ENCODE measurements around the gene VRK2.
"Not testable (repeated sequence)": the region's sequence is repeated elsewhere in the genome, so short reads cannot be mapped to it uniquely, and the experiment has no call there.

VRK2 gene

DNA sequence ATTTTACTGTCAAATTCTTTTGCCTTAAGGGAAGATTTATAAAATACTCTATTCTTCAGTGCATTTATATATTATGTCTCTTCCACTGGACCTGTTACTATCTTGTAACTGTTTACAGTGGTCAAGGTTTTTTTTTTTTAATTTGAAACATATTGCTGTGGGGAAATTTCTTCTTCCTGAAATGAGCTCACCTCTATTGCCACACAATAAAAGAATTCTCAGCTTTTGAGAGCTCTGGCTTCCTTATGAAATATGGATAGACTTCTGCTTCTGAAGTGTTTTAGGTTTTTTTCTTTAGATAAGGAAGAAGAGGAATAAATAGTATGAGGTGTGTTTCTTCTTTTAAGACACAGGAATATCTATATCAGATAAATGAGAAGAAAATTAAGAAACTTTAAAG is 7.7 kb downstream of the VRK2 start:
- peak; percentile 85 for DNase-seq (ENCODE audit: low read depth)

- no peak for DNase-seq (ENCODE audit: low read depth)
Measured at GRCh38 chr2:58055033-58055786, 8.6 kb downstream of the VRK2 start.

GRCh38 chr2:58056192-58056916 is 9.7 kb downstream of the VRK2 start:
- no peak for DNase-seq (ENCODE audit: low read depth)

GRCh38 chr2:58057707-58058530 is 11.3 kb downstream of the VRK2 start:
- DNase-seq (ENCODE audit: low read depth), result no peak

DNA sequence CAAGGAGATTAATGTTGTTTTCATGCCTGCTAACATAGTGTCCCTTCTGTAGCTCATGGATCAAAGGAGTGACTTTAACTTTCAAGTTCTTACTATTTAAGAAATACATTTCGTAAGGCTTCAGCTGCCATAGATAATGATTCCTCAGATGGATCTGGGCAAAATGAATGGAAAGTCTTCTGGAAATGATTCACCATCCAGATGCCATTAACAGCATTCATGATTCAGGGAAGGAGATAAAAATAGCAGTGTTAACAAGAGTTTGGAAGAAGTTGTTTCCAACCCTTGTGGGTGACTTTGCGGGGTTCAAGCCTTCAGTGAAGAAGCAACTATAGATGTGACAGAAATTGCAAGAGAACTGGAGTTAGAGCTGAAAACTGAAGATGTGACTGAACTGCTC is 17.0 kb downstream of the VRK2 start:
- peak; percentile 90 for DNase-seq (ENCODE audit: low read depth)

- DNase-seq (ENCODE audit: low read depth), result no peak
Measured at GRCh38 chr2:58064086-58064485, 17.5 kb downstream of the VRK2 start.

- DNase-seq (ENCODE audit: low read depth), result no peak
Measured at GRCh38 chr2:58065248-58065647, 18.6 kb downstream of the VRK2 start.

DNA sequence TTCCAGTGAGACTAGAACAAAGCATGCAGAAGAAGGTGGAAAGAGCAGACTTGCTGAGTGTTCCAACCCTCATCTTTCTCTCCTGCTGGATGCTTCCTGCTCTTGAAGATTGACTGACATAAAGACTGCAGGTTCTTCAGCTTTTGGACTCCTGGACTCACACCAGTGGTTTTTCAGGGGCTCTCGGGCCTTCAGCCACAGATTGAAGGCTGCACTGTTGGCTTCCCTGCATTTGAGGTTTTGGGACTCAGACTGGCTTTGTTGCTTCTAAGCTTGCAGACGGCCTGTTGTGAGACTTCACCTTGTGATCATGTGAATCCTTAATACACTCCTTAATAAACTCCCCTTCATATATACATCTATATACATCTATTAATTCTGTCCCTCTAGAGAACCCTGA is 20.4 kb downstream of the VRK2 start:
- no peak for DNase-seq (ENCODE audit: low read depth)

GRCh38 chr2:58070765-58071164 is 24.2 kb downstream of the VRK2 start:
- no peak for DNase-seq (ENCODE audit: low read depth)

DNA sequence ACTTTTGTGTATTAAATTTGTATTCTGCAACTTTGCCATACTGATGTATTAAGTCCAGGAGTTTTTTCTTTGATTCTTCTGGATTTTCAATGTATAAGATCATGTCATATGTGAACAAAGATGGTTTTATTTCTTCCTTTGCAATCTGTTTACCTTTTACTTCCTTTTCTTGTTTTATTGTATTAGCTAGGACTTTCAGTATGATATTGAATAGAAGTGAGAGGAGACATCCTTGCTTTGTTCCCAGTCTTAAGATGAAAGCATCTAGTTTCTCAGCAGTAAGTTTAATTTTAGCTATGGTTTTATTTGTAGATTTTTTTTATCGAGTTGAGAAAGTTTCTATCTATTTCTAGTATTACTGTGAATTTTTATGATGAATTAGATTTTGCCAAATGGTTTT is 25.5 kb downstream of the VRK2 start:
- DNase-seq (ENCODE audit: low read depth), result no peak

DNA sequence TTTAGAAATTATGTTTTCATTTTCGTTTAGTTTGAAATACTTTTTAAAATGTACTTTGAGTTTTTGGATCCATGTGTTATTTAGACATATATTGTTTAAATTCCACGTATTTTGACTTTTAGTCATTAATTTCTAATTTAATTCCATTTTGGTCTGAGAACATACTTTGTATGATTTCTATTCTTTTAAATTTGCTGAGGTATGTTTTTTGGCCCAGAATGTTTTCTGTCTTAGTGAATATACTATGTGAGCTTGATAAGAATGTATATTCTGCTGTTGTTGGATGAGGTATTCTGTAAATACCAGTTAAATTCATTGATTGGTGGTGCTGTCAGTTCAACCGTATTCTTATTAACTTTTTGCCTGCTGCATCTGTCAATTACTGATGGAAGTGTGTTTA is 26.4 kb downstream of the VRK2 start:
- DNase-seq (ENCODE audit: low read depth), result no peak

DNA sequence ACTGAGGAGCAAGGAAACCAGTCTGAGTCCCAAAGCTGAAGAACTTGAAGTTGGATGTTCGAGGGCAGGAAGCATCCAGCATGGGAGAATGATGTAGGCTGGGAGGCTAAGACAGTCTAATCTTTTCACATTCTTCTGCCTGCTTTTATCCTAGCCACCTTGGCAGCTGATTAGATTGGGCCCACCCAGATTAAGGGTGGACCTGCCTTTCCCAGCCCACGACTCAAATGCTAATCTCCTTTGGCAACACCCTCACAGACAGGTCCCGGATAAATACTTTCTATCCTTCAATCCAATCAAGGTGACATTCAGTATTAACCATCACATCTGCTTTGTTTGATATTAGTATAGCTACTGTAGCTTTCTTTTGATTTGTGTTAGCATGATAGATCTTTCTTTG is 27.1 kb downstream of the VRK2 start:
- DNase-seq (ENCODE audit: low read depth), result no peak

- DNase-seq (ENCODE audit: low read depth), result no peak
Measured at GRCh38 chr2:58081000-58081399, 34.4 kb downstream of the VRK2 start.

- peak; percentile 56 for DNase-seq (ENCODE audit: low read depth)
Measured at GRCh38 chr2:58089081-58089480, 42.5 kb downstream of the VRK2 start.

- DNase-seq (ENCODE audit: low read depth), result not testable (repeated sequence)
Measured at GRCh38 chr2:58092772-58093171, 46.2 kb downstream of the VRK2 start.

DNA sequence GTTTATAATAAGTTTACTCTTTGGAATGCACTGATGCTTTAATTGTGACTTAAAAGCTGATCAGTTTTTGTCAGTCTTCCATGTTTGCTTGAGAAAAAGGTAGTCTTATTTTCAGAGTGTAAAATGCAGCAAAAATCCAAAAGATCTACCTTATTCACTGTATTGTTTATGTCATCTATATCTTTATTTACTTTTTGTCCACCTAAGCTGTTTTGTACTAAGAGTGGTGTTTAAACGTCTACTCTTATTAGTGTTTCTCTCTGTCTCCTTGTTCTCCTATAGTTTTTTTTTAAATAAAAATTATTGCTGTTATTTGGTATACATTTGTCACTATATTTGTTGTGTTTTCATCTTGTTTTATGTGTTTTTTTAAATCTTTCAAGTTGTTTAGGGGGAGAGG is 50.4 kb downstream of the VRK2 start:
- DNase-seq (ENCODE audit: low read depth), result no peak

GRCh38 chr2:58098254-58099095 is 51.9 kb downstream of the VRK2 start:
- DNase-seq (ENCODE audit: low read depth), result peak; percentile 62

DNA sequence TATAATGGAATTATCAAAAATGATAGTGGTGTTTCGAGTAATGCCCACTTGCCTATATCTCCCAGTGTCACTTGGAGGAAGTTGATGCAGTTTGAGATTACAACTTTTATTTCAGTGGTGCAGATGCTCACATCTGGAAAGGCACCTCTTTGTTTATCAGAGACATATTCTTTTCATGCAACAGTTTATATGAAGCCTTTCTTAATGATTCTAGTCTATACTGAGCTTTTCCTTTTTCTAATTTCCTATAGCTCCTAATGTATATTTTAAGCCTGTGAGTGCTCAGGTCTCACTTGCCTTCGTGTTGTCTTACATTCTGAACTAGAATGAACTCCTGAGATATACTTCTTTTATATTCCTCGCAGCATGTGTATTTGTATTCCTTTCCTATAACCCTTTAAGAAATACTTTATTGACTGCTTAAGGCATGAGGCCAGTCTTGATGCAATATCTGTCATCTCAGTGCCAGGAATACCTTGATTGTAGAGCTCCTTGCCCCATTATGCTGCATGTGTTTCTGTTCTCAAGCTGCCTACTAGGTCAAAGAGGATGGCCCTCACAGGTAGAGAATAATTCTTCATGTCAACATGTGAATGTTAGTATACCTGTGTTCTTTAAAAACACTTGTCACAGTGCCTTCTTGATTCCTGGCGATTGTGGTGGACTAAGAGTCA is 52.6 kb downstream of the VRK2 start:
- DNase-seq (ENCODE audit: low read depth), result no peak

DNA sequence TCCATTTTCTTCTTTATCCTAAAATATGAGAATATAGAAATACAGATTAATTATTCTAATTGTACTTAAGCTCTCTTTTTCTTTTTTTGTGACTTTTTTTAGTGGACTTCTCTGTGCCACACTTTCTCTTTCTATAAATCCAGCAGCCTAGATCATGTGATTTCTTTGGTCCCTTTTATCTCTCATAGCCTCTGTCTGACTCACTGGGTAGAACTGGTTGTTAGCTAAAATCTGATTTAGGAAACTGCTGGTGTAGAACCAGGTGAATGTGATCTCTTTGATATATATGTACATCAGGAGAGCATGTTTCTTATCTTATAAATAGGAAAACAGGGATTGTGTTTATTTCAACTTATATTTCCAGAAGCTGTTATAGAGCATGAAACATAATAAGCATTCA is 54.9 kb downstream of the VRK2 start:
- DNase-seq (ENCODE audit: low read depth), result peak; percentile 38

DNA sequence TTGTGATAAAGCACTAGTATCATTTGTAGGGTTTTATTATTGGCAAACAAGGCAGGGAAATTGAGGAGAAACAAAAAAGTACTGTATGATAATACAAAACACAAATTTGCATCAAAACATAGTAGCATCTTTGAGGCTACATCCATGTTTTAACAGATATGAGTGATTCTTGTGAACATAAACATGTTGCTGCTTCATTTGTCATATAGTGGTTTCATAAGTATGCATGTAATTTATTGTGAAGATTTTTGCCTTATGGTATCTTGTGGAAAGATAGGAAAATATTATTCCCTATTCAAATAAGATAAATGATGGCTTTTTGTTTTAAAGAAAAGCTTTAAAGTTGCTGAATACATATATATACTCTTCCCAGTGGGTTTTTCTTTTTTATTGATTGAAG is 60.3 kb downstream of the VRK2 start:
- peak; percentile 35 for DNase-seq (ENCODE audit: low read depth)
